HG03565 (cell line): ENCODE results near the gene SERF2.
"Not testable (repeated sequence)": the region's sequence is repeated elsewhere in the genome, so short reads cannot be mapped to it uniquely, and the experiment has no call there.

Source experiments
- ATAC-seq: cut with Tn5 transposase; IDR thresholded peaks from one replicate; pipeline ENCODE4 v1.9.1; 2021; ENCODE audit warnings: mild to moderate bottlenecking, moderate library complexity; ENCODE audit not compliant: unreplicated experiment

The SERF2 gene

DNA sequence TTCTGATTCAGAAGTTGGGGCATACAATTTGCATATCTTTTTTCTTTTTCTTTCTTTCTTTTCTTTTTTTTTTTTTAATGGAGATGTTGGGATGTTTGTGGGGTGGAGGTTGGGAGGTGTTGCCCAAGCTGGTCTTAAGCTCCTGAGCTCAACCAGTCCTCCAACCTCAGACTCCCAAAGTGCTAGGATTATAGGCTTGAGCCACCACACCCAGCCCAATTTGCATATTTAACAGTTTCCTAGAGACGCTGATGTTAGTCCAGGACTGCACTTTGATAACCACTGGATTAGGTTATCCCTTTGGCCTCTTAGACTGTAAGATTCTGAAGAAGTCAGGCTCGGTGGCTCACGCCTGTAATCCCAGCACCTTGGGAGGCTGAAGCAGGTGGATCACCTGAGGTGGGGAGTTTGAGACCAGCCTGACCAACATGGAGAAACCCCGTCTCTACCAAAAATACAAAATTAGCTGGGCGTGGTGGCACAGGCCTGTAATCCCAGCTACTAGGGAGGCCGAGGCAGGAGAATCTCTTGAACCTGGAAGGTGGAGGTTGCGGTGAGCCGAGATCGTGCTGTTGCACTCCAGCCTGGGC lies 37.9 kb downstream of the SERF2 start:
- ATAC-seq, result not testable (repeated sequence)

DNA sequence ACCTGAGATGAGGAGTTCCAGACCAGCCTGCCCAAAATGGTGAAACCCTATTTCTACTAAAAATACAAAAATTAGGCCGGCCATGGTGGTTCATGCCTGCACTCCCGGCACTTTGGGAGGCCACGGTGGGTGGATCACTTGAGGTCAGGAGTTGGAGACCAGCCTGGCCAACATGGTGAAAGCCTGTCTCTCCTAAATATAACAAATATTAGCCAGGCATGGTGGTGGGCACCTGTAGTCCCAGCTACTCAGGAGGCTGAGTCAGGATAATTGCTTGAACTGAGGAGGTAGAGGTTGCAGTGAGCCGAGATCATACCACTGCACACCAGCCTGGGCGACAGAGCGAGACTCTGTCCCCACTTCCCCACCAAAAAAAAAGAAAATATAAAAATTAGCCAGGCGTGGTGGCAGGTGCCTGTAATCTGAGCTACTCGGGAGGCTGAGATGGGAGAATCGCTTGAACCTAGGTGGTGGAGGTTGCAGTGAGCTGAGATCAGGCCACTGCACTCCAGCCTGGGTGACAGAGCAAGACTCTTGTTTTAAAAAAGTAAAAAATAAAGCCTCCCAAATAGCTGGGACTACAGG lies 38.7 kb downstream of the SERF2 start:
- ATAC-seq, result not testable (repeated sequence)

DNA sequence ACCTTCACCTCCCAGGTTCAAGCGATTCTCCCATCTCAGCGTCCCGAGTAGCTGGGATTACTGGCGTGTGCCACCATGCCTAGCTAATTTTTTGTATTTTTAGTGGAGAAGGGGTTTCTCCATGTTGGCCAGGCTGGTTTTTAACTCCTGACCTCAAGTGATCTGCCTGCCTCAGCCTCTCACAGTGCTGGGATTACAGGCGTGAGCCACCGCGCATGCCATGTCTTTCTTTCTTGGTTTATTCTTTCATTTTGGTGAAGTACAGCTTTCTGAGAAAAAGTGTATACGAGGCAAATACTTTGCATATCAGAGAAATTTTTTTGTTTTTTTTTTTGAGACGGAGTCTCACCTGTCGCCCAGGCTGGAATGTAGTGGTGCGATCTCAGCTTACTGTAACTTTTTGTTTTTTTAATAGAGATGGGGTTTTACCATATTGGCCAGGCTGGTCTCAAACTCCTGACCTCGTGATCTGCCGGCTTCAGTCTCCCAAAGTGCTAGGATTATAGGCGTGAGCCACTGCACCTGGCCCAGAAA lies 39.5 kb downstream of the SERF2 start:
- not testable (repeated sequence) for ATAC-seq

DNA sequence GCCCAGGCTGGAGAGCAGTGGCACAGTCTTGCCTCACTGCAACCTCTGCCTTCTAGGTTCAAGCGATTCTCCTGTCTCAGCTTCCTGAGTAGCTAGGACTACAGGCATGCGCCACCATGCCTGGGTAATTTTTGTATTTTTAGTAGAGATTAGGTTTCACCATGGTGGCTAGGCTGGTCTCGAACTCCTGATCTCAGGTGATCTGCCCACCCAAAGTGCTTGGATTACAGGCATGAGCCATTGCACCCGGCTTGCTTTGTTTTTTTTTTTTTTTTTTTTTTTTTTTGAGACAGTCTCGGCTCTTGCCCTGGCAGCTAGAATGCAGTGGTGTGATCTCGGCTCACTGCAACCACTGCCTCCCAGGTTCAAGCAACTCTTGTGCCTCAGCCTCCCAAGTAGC lies 40.4 kb downstream of the SERF2 start:
- ATAC-seq, result not testable (repeated sequence)

DNA sequence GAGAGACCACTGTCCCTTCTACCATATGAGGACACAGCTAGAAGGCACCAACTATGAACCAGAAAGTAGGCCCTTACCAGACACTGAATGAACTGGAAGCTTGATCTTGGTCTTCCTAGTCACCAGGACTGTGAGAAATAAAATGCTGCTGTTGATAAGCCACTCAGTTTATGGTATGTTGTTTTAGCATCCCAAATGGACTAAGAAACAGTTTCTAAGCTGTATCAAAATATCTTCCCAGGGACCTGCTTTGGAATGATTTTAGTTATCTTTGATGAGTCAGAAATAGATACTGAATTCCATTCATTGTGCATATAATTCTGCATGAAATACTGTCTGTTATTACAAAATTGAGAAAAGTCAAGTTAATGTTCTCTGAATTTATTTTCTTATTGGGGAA lies 53.3 kb downstream of the SERF2 start:
- ATAC-seq, result no peak
